ENCODE results near the gene PTMA. TPM values are rescaled to one million over a fixed set of nuclear protein-coding genes. Genes with fewer than 3 reads are reported as not detected.

Gene PTMA
- total RNA-seq, 4 donors from 2014 or later: 811 to 1,206 (median 976) TPM

DNA sequence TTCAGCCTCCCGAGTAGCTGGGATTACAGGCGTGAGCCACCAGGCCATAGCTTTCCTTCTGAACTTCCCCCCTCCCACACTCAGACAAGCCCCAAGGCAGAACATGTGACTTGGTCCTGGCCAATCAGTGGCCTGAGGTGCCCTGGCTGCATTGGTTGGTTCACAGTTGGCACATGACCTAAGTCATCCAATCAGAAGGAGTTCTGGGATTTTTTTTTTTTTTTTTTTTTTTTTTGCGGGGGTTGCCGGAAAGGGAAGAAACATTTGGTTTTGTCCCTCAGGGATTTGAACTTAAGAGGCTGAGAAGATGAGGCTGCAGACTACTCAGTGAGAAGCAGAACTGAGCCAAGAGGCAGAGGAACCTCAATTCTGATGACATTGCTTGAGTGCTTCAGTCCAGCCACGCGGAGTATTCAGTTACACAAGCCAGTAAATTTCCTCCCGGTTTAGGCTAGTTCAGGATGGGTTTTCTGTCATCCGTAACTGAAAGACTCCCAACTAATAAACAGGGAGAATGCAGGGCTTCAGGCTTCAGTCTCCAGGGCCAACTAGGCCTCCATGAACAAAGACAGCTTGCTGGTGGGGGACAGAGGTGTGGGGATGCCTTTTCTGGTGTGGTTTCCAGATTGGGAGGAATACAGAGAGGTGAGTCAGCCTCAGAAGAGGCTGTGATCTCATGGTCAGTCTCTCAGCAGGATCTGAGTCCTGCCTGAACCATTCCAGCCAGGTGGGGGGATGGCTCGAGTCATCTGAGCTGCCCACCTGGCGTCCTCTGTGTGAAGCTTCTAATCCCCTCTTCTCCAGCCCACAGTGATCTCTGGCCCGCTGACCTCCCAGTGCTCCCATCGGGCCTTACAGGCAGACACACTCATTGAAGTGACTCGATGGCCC is 9.2 kb downstream of the PTMA start:
- WGBS, 2 donors: 80 to 91% methylated on average over 13 of the region's 13 CpGs
- DNase-seq (ENCODE audit: low spot score in 2 of 2): no peak
- H3K4me3 ChIP-seq (ENCODE audit: low read depth, poor library complexity, severe bottlenecking): no peak overlapping the region
- intact Hi-C loops (cut with DNase I; ENCODE audit: low total_unique reads): loop anchor here (5.0 kb wide), 1 partner anchor 155 kb away; no protein-coding TSS in a partner anchor
- TF ChIP-seq POLR2A (IDR thresholded peaks at IDR 0.05): no peak
- TF ChIP-seq, protein P1, sequence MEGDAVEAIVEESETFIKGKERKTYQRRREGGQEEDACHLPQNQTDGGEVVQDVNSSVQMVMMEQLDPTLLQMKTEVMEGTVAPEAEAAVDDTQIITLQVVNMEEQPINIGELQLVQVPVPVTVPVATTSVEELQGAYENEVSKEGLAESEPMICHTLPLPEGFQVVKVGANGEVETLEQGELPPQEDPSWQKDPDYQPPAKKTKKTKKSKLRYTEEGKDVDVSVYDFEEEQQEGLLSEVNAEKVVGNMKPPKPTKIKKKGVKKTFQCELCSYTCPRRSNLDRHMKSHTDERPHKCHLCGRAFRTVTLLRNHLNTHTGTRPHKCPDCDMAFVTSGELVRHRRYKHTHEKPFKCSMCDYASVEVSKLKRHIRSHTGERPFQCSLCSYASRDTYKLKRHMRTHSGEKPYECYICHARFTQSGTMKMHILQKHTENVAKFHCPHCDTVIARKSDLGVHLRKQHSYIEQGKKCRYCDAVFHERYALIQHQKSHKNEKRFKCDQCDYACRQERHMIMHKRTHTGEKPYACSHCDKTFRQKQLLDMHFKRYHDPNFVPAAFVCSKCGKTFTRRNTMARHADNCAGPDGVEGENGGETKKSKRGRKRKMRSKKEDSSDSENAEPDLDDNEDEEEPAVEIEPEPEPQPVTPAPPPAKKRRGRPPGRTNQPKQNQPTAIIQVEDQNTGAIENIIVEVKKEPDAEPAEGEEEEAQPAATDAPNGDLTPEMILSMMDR (IDR thresholded peaks at IDR 0.05): no peak

GRCh38 chr2:231718799-231719198 is 10.5 kb downstream of the PTMA start:
- no peak for DNase-seq (ENCODE audit: low spot score in 2 of 2)
- H3K4me3 ChIP-seq (ENCODE audit: low read depth, poor library complexity, severe bottlenecking): no peak overlapping the region
- 68 to 76% methylated on average over 6 of the region's 6 CpGs for WGBS, 2 donors
- TF ChIP-seq POLR2A (IDR thresholded peaks at IDR 0.05): no peak
- TF ChIP-seq, protein P1 (IDR thresholded peaks at IDR 0.05): no peak
- intact Hi-C loops (cut with DNase I; ENCODE audit: low total_unique reads): loop anchor here (5.0 kb wide), 1 partner anchor 156 kb away; no protein-coding TSS in a partner anchor

GRCh38 chr2:231720292-231720986 is 12.1 kb downstream of the PTMA start:
- intact Hi-C loops (cut with DNase I; ENCODE audit: low total_unique reads): no loop called here
- TF ChIP-seq, protein P1 (IDR thresholded peaks at IDR 0.05): no peak
- no peak for TF ChIP-seq POLR2A (IDR thresholded peaks at IDR 0.05)
- H3K4me3 ChIP-seq (ENCODE audit: low read depth, poor library complexity, severe bottlenecking): no peak overlapping the region
- 73 to 74% methylated on average over 7 of the region's 7 CpGs for WGBS, 2 donors
- DNase-seq (ENCODE audit: low spot score in 2 of 2): peak in 1 of 2 donors; percentile 43

- no peak for TF ChIP-seq POLR2A (IDR thresholded peaks at IDR 0.05)
- TF ChIP-seq, protein P1 (IDR thresholded peaks at IDR 0.05): no peak
- WGBS, 2 donors: 53 to 72% methylated on average over 8 of the region's 8 CpGs
- intact Hi-C loops (cut with DNase I; ENCODE audit: low total_unique reads): no loop called here
- peak in 1 of 2 donors; percentile 75 for DNase-seq (ENCODE audit: low spot score in 2 of 2)
- H3K4me3 ChIP-seq (ENCODE audit: low read depth, poor library complexity, severe bottlenecking): no peak overlapping the region
These were observed 13.0 kb downstream of the PTMA start for GRCh38 chr2:231720987-231721966.

DNA sequence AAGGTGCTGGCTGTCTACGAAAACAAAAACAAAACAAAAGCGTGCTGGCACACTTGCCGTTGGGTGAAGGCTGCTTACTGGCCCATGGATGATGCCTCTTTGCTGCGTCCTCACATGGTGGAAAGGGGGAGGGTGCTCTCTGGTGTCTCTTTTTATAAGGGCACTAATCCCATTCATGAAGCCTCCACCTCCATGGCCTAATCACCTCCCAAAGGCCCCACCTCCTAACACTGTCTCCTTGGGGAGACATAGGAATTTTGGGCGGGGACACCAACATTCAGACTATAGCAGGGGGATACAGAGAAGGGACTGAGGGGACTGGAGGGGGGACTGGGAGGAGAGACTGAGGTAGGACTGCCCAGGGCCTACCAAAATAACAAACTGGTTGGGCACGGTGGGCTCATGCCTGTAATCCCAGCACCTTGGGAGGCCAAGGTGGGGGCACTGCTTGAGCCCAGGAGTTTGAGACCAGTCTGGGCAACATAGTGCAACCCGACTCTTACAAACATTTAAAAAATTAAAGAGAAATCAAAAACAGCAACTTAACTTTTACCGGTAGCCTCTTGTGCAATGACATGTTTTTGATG is 14.5 kb downstream of the PTMA start:
- TF ChIP-seq, protein P1 (IDR thresholded peaks at IDR 0.05): no peak
- TF ChIP-seq POLR2A (IDR thresholded peaks at IDR 0.05): no peak
- H3K4me3 ChIP-seq (ENCODE audit: low read depth, poor library complexity, severe bottlenecking): no peak overlapping the region
- intact Hi-C loops (cut with DNase I; ENCODE audit: low total_unique reads): no loop called here
- WGBS, 2 donors: 83 to 89% methylated on average over 8 of the region's 8 CpGs
- DNase-seq (ENCODE audit: low spot score in 2 of 2): no peak

All from lower leg skin (tissue), 4 donors.